ENCODE measurements around the gene OMA1. TPM values are rescaled to one million over a fixed set of nuclear protein-coding genes. Genes with fewer than 3 reads are reported as not detected.

The OMA1 gene
- 11.8 TPM for polyA plus RNA-seq (2013, experiment 1 of 2)
- 9.9 TPM for polyA plus RNA-seq (2013, experiment 2 of 2)

DNA sequence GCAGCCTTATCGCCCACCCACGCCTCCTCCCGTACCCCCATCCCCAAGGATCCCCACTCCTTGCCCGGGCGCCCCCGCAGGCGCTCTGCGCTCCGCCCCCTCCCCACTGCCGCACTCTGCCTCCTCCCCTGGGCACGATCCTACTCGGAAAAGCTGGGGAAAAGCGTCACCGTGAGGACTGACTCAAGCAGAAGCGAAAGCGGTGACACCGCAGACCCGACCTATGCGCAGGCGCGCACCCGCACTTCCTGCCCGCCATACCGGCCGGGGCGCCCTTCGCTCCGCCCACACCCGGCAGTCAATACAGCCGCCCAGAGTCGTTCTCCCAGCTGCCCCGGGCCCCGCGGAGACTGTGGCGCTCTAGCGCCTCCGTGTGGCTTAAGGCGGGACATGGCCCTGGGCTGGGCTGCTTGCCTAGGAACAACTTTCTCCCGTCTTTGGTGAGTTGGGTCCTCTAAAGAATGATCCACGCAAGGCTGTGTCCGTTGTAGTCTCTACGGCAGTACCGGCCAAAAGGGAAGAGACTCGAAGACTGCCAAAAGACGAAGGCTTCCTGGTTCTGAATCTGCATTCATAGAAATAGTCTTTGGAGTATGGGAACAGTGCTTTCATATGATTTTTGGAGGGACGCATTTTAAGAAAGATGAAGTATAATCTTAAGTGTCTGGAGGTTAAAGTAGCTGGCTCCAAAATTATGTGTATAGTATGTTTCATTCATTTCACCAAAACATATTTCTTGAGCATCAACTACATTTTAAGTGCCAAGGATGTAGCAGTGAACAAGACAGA lies at the start of gene OMA1:
OMA1 (minus strand) TSS at position 207 of the 789 bp plus-strand sequence. CDS start 7,432 bp downstream, outside the sequence.
- 3% methylated on average over 46 of the region's 46 CpGs for WGBS
- Histone ChIP-seq H3K27me3 (ENCODE audit: insufficient read depth, low read length) (no peaks in the 10 kb centered on the region), H3K4me3 (ENCODE audit: low read length) (peak within 1 kb of the TSS; percentile 74), H3K36me3 (ENCODE audit: insufficient read depth, low read length) (no peaks in the 10 kb centered on the region), H3K9me3 (ENCODE audit: insufficient read depth, low read depth, low read length) (no peaks in the 10 kb centered on the region), H3K27ac (ENCODE audit: low read depth, low read length) (peak within 1 kb of the TSS; percentile 43), H3K4me1 (ENCODE audit: insufficient read depth, low read length) (peaks cover 9% of the 10 kb centered on the region), H3K9ac (ENCODE audit: low read depth, low read length) (peak within 1 kb of the TSS; percentile 72)

DNA sequence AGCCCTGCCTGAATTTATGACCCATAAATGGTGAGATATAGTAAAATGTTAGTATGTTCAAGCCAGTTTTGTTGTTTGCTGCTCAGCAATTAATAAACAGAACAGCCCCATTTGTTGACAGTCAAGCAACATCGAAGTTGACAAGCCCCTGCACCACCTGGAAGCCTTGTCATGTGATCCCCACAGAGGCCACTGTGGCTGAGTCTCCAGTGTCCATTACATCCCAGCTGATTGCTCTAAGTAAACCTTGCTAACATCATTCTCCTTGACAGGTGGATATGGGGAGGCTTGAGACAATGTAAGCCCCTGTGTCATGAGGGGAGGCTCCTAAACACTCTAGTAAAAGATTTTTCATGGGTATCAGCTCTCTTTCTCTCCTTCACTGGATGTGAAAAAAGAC lies 48.0 kb upstream of the OMA1 start:
- 92% methylated on average over 1 of the region's 1 CpG for WGBS
- Histone ChIP-seq H3K4me3 (ENCODE audit: low read length) (no peak overlapping the region), H3K9me3 (ENCODE audit: insufficient read depth, low read depth, low read length) (no peaks in the 10 kb centered on the region), H3K27ac (ENCODE audit: low read depth, low read length) (no peak overlapping the region), H3K9ac (ENCODE audit: low read depth, low read length) (no peak overlapping the region), H3K36me3 (ENCODE audit: insufficient read depth, low read length) (no peaks in the 10 kb centered on the region), H3K4me1 (ENCODE audit: insufficient read depth, low read length) (no peaks in the 10 kb centered on the region; the same call in 1 of the 2 replicates), H3K27me3 (ENCODE audit: insufficient read depth, low read length) (no peaks in the 10 kb centered on the region)

- Histone ChIP-seq H3K9ac (ENCODE audit: low read depth, low read length) (no peak overlapping the region), H3K4me3 (ENCODE audit: low read length) (no peak overlapping the region), H3K27me3 (ENCODE audit: insufficient read depth, low read length) (no peaks in the 10 kb centered on the region), H3K4me1 (ENCODE audit: insufficient read depth, low read length) (no peaks in the 10 kb centered on the region), H3K27ac (ENCODE audit: low read depth, low read length) (no peak overlapping the region), H3K9me3 (ENCODE audit: insufficient read depth, low read depth, low read length) (no peaks in the 10 kb centered on the region), H3K36me3 (ENCODE audit: insufficient read depth, low read length) (no peaks in the 10 kb centered on the region)
- WGBS = 85% methylated on average over 4 of the region's 5 CpGs
Observed at GRCh38 chr1:58592522-58593134, 46.1 kb upstream of the OMA1 start.

DNA sequence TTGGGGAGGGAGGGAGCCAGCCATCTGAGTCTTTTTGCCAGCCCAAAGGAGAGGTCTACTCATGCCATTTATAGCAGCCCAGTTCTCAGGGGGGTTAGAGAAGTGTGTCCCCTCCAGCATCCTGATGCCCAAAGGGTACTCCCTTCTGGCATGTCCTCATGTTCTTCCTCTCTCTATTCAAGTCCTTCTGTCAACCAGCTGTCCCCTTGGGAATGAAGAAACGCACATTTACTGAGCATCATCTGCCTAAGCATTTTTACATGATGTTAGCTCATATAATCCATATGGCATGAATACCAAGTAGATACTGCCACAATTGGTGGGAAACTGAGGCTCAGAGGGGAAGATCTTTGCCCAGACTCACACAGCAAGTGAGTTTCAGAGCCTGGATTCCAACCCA lies 45.3 kb upstream of the OMA1 start:
- H3K27me3 ChIP-seq (ENCODE audit: insufficient read depth, low read length) = no peaks in the 10 kb centered on the region
- no peak overlapping the region for H3K27ac ChIP-seq (ENCODE audit: low read depth, low read length)
- no peak overlapping the region for H3K9ac ChIP-seq (ENCODE audit: low read depth, low read length)
- 85% methylated on average over 1 of the region's 1 CpG for WGBS
- H3K4me3 ChIP-seq (ENCODE audit: low read length) = no peak overlapping the region
- H3K9me3 ChIP-seq (ENCODE audit: insufficient read depth, low read depth, low read length) = no peaks in the 10 kb centered on the region
- H3K4me1 ChIP-seq (ENCODE audit: insufficient read depth, low read length) = no peaks in the 10 kb centered on the region
- H3K36me3 ChIP-seq (ENCODE audit: insufficient read depth, low read length) = no peaks in the 10 kb centered on the region

GRCh38 chr1:58590019-58590418 lies 43.5 kb upstream of the OMA1 start:
- Histone ChIP-seq H3K9me3 (ENCODE audit: insufficient read depth, low read depth, low read length) (no peaks in the 10 kb centered on the region), H3K27ac (ENCODE audit: low read depth, low read length) (no peak overlapping the region), H3K4me3 (ENCODE audit: low read length) (no peak overlapping the region), H3K36me3 (ENCODE audit: insufficient read depth, low read length) (no peaks in the 10 kb centered on the region), H3K9ac (ENCODE audit: low read depth, low read length) (no peak overlapping the region), H3K4me1 (ENCODE audit: insufficient read depth, low read length) (no peaks in the 10 kb centered on the region), H3K27me3 (ENCODE audit: insufficient read depth, low read length) (no peaks in the 10 kb centered on the region)

DNA sequence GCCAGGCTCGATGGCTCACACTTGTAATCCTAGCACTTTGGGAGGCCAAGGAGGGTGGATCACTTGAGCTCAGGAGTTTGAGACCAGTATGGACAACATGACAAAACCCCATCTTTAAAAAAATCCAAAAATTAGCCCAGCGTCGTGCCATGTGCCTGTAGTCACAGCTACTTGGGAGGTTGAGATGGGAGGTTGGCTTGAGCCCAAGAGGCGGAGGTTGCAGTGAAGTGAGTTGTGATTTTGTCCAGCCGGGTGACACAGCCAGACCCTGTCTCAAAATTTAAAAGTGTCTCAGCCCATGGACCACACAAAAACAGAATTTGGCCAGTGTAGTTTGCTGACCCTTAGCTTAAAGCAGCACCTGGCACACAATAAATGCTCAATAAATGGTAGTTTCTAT lies 41.9 kb upstream of the OMA1 start:
- H3K27ac ChIP-seq (ENCODE audit: low read depth, low read length) = no peak overlapping the region
- H3K9ac ChIP-seq (ENCODE audit: low read depth, low read length) = no peak overlapping the region
- H3K36me3 ChIP-seq (ENCODE audit: insufficient read depth, low read length) = no peaks in the 10 kb centered on the region
- H3K9me3 ChIP-seq (ENCODE audit: insufficient read depth, low read depth, low read length) = no peaks in the 10 kb centered on the region
- 98% methylated on average over 4 of the region's 5 CpGs for WGBS
- H3K27me3 ChIP-seq (ENCODE audit: insufficient read depth, low read length) = no peaks in the 10 kb centered on the region
- no peak overlapping the region for H3K4me3 ChIP-seq (ENCODE audit: low read length)
- H3K4me1 ChIP-seq (ENCODE audit: insufficient read depth, low read length) = peaks cover 8% of the 10 kb centered on the region; the same call in 1 of the 2 replicates

- Histone ChIP-seq H3K27me3 (ENCODE audit: insufficient read depth, low read length) (no peaks in the 10 kb centered on the region), H3K4me3 (ENCODE audit: low read length) (no peak overlapping the region), H3K36me3 (ENCODE audit: insufficient read depth, low read length) (no peaks in the 10 kb centered on the region), H3K9ac (ENCODE audit: low read depth, low read length) (no peak overlapping the region), H3K4me1 (ENCODE audit: insufficient read depth, low read length) (peaks cover 8% of the 10 kb centered on the region; the same call in 1 of the 2 replicates), H3K9me3 (ENCODE audit: insufficient read depth, low read depth, low read length) (no peaks in the 10 kb centered on the region), H3K27ac (ENCODE audit: low read depth, low read length) (no peak overlapping the region)
- WGBS = 98% methylated on average over 2 of the region's 2 CpGs
Observed at GRCh38 chr1:58587667-58588066, 41.1 kb upstream of the OMA1 start.

- no peaks in the 10 kb centered on the region for H3K9me3 ChIP-seq (ENCODE audit: insufficient read depth, low read depth, low read length)
- no peaks in the 10 kb centered on the region for H3K36me3 ChIP-seq (ENCODE audit: insufficient read depth, low read length)
- no peak overlapping the region for H3K27ac ChIP-seq (ENCODE audit: low read depth, low read length)
- peaks cover 8% of the 10 kb centered on the region; the same call in 1 of the 2 replicates for H3K4me1 ChIP-seq (ENCODE audit: insufficient read depth, low read length)
- WGBS = 77% methylated on average over 4 of the region's 4 CpGs
- no peak overlapping the region for H3K4me3 ChIP-seq (ENCODE audit: low read length)
- no peak overlapping the region for H3K9ac ChIP-seq (ENCODE audit: low read depth, low read length)
- H3K27me3 ChIP-seq (ENCODE audit: insufficient read depth, low read length) = no peaks in the 10 kb centered on the region
Observed at GRCh38 chr1:58586271-58586670, 39.7 kb upstream of the OMA1 start.

- WGBS = 69% methylated on average over 3 of the region's 3 CpGs
- Histone ChIP-seq H3K36me3 (ENCODE audit: insufficient read depth, low read length) (no peaks in the 10 kb centered on the region), H3K27me3 (ENCODE audit: insufficient read depth, low read length) (no peaks in the 10 kb centered on the region), H3K4me3 (ENCODE audit: low read length) (no peak overlapping the region), H3K9ac (ENCODE audit: low read depth, low read length) (no peak overlapping the region), H3K27ac (ENCODE audit: low read depth, low read length) (no peak overlapping the region), H3K4me1 (ENCODE audit: insufficient read depth, low read length) (peaks cover 8% of the 10 kb centered on the region; the same call in 1 of the 2 replicates), H3K9me3 (ENCODE audit: insufficient read depth, low read depth, low read length) (no peaks in the 10 kb centered on the region)
Observed at GRCh38 chr1:58585581-58586151, 39.1 kb upstream of the OMA1 start.

DNA sequence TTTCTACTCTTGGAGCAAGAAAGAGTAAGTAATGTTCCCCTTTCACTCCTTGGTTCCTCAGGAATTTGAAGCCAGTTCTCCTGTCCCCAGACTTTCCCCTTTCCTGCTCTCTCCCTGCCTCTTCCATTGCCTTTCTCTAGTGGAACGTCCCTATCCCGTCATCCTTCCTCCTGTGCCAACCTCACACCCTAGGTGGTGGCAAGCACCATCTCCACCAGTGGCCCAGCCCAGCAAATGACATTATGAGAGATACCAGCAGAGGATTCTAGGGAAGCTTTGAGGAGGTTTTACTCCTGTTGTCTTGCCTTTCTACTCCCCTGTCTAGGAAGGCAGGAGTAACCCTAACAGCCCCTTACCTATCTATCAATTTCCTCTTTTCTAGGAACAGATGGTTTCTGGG lies 38.6 kb upstream of the OMA1 start:
- Histone ChIP-seq H3K9me3 (ENCODE audit: insufficient read depth, low read depth, low read length) (no peaks in the 10 kb centered on the region), H3K27ac (ENCODE audit: low read depth, low read length) (no peak overlapping the region), H3K9ac (ENCODE audit: low read depth, low read length) (no peak overlapping the region), H3K36me3 (ENCODE audit: insufficient read depth, low read length) (no peaks in the 10 kb centered on the region), H3K27me3 (ENCODE audit: insufficient read depth, low read length) (no peaks in the 10 kb centered on the region), H3K4me1 (ENCODE audit: insufficient read depth, low read length) (peaks cover 9% of the 10 kb centered on the region; the same call in 1 of the 2 replicates), H3K4me3 (ENCODE audit: low read length) (no peak overlapping the region)
- WGBS = 61% methylated on average over 2 of the region's 2 CpGs

Measured in HUES64 (cell line).